Ecto neural progenitor cell (in vitro differentiated cells): Measurements from ENCODE around the gene LMX1B.

Experiments used
- DNase-seq: peaks from one replicate; pipeline ENCODE4 v3.0.0-alpha.2; 2018; ENCODE audit warnings: low spot score

LMX1B gene

DNA sequence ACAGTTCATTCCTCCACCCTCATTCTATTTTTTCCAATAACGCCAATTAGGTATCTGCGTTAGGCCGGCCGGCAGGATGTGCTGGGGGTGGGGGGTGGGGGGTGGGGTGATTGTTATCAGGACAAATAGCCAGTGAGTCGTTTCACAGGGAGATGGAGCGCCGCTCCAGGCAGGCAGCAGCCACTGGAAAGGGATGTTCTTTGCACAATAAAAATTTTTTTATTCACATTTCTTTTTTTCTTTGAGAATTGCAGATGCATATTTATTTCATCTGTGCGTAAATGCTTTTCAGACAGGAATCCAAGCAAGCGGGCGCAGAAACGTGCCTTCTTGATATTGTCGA is 4.1 kb downstream of the LMX1B start:
- no peak for DNase-seq

DNA sequence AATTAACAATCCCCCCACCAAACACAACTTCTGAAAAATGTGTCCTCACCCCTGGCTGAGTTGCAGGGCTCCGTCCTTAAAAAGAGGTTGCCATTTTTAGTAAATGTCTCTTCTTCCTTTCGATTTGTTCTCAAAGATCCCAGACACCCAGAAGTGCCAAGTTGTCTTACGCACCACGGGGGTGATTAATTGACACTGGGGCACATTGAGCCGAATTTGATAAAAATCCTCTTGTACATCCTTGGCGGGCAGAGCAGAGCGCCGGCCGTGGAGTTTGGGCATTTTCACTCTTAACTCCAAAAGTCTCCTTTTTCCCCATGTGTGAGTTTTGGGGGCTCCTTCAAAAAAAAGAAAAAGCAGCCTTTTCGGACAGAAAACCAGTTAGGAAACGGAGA is 4.5 kb downstream of the LMX1B start:
- no peak for DNase-seq

DNA sequence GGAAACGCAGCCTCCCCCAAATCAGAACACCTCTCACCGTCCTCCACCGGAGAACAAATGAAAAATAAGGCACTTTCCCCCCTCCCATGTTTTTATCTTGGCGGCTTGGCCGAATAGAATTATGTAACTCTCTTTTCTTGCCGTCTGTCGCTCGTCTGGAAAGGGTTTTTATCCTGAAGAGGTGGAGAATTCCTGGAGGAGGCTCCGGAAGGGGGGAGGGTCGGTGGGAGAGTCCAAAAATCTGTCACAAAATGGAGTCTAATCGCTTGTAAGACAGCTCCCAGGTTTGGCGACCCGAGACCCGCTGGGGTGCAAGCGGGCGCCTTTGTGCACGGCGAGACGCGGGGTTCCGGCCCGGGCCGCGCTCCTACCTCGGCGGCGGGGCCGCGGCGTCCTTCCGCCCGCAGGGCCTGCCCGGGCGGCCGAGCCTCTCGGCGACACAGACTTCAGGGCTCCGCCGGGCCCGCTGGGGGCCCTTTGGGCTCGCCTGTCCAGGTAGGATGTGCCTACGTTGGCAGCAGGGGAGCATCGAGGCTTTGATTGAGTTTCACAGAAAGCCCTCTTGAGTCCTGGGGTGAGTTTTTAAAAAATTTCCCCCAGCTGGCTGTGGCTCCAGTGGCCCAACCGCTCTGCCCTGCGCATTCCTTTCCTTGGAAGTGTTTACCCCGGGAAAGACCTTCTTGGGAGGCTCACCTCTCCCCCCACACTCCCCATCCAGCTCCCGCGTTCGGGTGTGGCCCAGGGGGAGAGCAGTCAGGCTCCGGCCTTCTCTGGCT is 5.0 kb downstream of the LMX1B start:
- peak; percentile 66 for DNase-seq

DNA sequence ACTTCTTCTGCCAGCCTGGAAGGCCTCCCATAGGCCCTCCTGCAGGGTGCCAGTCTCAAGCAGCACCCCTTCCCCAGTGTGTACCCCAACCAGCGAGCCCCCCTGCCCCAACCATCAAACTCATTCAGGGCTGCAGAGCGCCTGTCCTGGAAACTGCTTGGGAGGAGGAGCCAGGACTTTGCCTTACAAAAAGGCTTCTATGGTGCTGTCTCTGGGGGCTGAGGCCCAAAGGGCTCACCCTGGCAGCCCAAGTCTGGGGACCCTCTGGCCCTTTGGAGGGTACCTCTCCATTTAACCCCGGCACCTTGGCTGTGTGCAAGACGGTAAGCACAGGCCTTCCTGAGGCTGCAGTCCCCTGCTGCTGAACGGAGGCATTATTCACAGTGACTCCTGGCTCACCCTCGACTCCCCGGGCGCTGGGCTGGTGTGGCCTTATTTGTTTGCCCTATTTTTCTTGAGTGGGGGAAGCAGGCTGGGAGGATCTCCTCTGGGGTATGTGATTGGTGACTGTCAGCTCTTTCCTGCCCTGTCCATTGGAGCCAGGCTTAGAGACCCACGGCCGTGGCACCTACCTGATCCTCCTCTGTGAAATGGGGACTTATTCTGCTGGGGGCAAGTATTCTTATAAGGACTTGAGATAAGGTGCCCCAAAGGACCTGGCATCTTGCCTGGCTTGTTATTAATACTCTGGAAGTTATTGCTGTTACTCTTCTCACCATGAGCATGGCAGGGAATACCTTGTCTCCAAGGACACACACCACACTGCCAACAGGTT is 5.8 kb downstream of the LMX1B start:
- DNase-seq = peak; percentile 52

DNA sequence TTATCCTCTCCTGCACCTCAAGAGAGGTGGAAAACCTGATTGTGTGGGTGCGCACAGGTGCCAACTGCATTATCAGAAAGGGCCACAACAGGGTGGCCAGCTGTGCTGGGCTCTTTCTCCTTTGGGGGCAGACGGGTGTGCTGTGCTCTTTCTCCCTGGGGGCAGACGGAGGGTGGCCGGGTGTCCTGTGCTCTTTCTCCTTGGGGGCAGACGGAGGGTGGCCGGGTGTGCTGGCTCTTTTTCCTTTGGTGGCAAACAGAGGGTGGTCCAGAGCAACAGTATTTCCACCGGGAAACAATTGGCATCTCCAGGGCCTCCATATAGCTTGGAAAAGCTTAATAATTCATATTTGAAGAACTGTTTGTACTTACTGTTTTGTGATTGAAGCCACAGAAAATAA is 6.8 kb downstream of the LMX1B start:
- no peak for DNase-seq

DNA sequence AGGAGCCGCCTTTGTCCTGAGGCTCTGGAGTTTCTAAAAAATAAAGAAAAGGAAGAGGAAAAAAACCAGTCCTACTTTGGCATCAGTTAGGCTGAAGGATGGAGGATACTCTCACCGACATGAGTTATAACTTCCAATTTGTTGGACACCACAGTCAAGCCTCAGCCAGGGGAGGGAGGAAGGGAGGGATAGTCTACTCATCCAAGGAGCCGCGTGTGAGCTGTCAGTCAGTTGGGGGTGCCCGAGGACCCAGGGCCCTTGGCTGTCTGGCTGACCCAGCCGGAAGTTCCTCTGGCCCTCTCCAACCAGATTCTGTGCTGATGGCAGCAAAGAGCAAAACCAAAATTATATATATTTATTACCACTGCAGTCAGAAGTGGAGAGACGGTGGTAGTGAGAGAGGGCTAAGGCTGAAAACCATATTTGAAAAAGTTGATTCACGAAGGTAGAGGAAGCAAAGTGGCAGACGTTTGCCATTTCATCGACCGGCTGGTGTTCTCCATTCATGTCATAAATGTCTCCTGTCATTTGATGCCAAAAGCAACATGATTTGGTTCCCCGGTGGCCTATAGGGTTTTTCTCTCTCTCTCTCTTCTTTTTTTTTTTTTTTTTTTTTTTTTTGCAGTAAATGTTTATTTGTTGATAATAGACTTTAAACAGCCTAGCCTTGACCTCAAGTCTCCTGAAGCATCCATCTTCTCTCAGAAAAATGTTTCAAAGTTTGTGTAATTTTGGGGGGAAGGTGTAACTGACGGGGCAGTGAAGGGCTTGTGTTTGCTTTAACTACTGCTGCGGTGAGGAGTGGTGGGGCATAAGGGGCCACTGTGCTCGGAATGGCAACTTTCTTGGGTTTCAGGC is 7.6 kb downstream of the LMX1B start:
- DNase-seq = no peak

DNA sequence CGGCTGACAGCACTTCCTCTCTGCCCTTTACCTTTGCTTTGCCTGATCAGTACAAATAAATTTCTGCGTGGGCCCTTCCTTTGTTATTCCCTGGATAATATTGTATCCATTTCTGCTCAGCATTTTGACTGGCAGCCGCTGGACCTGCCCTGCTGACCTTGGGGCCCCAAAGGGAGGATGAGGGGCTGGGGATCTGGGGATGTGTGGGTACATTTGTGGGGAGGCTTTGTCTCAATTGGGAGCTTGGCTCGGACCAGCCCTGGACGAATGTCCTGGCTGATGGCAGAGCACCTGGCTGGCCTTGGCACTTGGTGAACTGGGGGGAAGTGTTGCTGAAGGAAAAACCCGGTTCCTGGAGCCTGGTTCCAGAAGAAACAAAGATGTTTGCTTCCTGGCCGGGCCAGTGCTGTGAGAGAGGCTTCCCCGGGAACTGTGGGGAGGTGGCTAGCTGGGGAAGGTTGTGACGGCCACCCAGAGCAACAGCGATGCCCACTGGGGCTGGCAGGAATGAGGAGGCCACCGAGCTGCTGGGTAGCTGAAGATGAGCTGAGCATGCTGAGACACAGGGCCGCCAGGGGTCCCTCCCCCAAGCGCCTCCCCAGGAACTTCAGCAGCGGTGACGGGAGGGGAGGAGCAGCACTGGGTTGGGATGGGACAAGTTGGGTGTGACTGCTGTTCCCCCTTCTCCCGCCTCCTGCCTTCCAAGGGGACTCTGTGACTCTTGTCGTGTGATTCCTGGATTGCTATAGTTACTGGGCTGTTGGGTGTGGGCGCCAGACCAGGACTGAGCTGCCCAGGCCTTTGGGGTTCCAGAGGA is 8.4 kb downstream of the LMX1B start:
- peak; percentile 59 for DNase-seq

DNA sequence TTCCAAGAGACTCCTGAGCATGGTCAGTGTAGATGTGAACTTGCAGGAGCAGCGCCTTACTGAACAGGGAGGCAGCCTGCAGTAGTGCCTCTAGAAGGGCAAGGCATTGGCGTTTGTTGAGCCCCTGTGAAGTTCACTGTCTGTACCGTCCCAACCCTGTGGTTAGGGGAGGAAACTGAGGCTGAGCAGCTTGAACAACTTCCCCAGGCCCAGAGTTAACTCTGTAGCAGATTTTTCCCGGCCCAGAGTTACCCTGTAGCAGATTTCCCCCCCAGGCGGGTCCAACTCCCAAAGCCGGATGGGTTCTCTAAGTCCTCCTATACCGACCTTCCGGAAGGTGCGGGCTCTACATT is 9.6 kb downstream of the LMX1B start:
- peak; percentile 63 for DNase-seq

DNA sequence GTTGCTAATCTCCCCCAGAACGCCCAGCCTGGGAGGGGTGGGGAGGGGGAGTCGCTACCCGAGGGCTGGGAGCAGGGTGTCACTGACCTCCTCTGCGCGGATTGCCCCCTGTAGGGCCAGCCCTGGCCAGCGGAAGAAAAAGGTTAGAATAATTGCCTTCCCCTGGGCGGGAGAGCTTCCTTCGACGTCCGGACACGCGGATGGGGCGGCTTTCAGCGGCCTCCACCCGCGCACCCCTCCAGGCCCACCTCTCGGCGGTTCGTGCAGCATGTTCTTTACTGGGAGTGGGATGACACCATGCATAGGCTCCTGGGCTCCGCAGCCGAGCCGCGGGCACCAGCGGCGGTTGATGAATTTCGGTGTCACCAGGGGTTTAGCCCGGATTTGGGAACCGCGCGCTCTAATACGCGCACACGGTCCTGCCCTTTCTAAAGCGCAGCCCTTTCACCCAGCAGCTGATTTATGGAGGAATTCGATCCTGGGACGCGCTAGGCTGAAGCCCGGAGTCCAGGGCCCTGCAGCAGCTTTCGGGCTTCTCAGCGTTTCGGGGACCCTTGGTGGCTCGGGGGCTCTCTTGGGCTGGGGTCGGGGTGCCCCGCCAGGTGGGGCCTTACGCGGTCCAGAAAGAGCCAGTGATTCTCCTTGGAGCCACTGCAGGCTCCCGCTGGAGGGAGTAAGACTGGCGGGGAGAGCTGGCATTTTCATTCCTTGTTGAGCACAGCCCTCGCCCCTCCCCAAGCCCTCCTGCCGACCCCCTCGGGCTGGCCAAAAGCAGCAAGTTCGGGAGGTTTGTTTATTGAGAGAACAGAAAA is 10.1 kb downstream of the LMX1B start:
- peak; percentile 73 for DNase-seq

DNA sequence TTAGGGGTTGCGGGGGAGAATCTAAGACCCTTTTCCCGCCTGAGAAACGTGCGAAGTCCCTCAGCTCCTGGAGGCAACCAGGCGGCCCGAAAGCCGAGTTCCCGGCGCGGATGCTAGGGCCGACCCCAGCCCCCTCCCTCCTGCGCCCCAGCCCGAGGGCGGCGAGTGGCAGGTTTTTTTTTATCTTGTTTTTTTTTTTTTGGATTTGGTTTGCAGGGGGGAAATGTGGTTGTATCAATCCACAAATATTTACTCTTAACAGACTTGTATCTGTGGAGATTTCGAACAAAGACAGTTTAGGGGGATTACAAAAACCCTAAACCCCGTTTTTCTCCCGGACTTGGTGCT is 10.7 kb downstream of the LMX1B start:
- DNase-seq = peak; percentile 66

DNA sequence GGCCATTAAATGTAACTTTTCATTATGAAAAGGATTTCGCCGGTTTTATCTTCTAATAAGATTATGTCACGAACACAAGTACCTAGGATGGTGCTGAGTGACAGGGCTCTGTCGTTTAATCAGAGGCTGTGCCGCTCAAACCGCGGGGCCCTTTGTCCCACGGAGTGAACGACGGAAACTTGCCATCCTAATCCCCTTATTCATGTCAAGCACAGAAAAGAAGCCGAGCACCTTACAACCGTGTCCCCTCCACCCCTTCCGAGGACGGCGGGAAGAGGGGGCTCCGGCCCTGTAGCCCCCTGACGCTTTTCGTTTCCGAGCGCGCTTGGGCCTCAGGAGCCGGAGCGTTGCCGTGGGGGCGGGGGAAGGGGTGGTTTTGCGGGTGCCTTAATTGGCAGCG is 11.2 kb downstream of the LMX1B start:
- peak; percentile 78 for DNase-seq

DNA sequence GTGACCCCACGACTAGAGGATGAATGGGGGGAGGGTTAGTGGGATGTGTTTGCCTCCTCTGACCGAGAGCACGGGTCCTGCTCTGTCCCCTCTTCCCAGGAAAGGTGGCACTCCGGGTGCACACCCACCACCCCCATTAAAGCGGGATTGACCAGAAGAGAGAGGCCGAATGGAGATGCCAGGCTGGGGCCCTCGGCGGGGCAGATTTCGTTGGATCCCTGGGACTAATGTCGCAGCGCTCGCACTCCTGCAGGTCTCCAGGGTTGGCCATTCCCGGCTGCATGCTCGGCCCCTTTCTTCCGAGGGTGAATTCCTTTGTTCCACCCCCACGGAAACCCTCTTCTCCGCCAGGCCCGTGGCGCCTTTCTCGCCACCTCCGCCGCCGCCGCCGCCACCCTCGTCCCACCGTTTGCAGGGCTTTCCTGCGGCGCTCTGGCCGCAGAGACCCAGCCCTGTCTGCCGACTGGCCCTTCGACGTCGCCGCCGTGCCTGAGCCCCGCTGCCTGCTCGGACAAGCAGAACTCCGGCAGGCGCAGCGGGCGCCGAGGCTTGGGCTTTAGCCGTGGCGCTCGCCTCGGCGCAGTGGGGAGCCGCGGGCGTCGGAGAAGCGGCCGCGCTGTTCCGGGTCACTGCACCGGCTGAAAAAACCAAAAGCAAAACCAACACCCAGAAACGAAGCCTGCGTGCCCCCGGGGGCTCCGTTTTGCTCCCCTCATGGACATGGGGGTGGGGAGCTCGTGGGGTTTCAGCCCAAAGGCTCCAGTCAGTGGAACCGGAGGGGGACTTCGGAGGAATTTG is 11.8 kb downstream of the LMX1B start:
- peak; percentile 84 for DNase-seq

DNA sequence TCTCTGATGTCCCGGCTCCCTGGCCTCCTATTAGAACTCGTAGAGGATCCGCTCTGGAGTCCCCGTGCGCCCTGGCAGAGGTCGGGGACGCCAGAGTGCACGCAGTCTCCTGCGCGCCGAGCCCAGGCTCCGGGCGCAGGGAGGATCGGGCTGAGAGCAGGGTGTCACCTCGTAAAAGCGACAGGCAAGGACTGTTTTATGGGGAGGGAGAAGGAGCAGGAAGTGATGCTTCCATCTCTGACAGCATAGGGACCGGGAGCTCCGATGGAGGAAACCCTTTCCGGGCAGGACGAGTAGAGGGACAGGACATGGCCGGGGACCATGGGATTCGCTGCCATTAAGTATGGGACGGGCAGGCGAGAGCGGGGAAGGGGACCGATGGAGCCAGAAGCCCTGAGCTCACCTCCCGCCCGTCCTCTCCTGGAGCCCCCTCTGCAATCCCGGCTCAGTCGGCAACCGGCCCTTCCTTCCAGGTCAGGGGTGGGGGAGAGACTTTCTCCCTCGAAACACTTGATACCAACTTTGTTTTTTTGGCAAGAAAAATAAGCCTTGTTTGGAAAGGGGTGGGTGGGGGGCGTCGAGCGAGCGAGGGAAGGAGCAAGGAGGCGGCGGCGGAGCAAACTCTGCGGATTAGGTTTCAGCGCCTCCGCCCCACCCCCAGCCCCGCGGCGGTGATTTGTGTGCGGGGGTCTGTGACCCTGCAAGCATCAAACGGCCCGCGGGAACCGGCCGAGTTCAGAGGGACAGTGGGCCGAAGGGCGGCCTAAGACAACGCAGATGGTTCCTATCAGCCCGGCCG is 12.6 kb downstream of the LMX1B start:
- DNase-seq = peak; percentile 86

DNA sequence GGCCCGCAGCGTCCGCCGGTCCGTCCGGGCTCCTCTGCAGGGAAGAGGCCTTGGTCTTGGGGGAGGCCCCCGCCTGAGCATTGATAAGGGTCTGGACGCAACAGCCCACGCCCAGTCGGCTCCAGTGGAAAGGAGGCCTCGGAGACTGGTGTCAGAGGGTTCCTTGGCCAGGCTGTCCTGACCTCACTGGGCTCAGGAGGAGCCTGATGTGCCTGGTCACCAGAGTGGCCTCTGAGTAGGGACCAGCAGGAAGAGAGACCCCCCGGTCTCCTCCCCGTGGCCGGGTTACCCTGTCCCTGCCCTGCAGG is 13.2 kb downstream of the LMX1B start:
- DNase-seq = no peak

DNA sequence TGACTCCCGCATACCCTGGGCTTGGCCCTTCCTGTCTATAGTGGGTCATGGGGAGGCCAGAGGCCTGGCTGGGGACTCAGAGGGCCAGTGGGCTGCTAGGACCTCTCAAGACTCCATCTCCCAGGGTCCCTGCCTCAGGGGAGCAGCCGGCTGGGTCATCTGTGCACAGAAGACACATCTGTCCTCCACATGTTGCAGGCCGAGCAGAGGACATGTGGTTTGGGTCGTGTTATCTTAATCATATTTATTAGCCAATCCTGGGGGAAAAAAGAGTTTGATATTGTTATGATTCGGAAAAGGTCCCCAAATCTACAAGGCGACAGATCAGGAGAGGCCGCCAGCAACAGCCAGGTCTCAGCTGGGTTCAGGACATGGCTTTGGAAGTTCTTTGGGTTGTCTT is 14.4 kb downstream of the LMX1B start:
- no peak for DNase-seq

DNA sequence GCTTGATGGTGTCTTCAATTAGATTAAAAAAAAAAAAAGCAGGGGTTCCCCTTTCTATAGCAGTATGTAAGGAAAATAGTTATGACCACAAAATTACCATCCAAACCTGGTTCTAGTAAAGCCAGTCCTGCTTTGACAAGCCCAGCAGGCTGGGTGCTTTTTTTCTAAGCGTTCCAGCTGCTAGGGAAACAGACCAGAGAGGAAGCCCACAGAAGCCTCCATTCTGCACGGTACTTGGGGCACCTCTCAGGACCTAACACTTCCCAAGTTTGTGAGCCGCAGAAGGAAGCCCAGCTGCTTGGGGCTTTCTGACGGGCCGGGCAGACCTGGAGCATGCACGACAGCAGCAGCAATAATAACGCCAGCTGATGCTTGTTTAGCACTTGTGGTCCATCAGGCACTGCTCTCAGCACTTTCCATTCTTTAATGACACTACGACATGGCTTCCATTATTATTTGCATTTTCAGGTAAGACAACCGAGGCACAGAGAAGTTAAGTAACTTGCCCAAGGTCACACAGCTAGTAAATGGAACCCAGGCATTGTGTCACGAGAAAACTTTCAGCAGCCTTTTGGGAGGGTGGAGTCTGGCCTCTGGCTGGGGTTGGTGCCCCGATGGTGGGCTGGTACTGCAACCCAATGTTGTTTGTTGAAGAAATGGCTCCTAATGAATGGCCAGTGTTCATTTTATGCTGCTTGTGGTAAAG is 15.4 kb downstream of the LMX1B start:
- DNase-seq = no peak

DNA sequence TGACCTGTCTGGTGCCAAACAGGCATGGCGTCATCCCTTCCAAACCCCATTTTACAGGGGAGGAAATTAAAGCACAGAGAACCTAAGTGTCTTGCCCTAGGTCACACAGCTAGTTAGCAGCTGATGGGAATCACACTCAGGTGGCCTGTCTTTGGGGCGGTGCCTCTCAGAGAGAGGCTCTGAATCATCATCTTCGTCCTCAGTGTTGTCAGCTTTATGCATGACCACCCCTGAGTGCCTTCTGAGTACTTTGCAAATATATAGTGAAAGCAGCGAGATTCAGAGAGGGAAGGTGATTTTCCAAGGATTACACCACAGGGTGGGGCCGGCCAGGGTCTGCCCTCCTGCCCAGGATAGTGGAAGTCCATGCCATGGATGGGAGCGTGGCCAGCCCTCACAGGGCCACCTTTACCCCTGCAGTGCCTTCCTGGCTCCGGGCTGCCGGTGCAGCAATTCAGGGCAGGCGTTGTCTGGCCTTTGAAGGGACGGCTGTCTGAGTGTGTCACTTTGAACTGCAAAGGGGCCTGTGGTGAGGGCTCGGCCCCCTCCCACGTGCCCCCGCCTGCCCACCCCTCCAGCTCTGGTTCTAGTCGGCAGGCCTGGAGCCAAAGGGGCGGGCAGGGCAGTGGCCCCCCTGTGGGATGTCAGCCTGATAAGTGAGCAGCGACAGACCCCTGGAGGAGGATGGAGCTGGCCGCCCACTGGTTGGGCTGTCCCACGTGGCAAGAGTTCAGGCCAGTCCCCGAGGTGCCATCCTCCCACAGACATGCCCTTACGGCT is 16.9 kb downstream of the LMX1B start:
- DNase-seq = no peak

DNA sequence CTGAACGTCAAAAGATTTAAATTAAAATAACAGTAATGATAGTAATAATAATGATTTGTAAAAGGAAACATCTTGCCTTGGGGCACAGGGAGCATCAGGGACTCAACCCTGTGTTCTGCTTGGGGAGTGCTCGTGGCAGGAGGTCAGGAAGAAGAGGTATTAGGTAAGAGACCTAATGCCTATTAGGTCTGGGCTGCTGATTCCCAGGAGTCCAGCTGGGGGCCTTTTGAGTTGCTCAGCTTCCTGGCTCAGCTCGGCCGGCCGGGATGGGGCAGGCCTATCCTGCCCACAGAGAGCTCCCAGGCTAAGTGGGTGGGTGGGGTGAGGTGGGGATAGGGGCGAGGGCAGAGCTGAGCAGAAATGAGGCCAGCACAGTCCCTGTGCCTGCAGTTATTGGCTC is 17.5 kb downstream of the LMX1B start:
- DNase-seq = no peak
